AG04450 (cell line): ENCODE measurements around the gene ZNF512. TPM values are rescaled to one million over a fixed set of nuclear protein-coding genes. Genes with fewer than 3 reads are reported as not detected.
"Not testable (repeated sequence)": the region's sequence is repeated elsewhere in the genome, so short reads cannot be mapped to it uniquely, and the experiment has no call there.

Experiments used
- CTCF ChIA-PET: fragments of 300-600, 350-600 bp; formaldehyde crosslinking; extraction: SDS; loops from one replicate; lab custom pipeline; 2022; ENCODE audit warnings: antibody characterized with exemption, inconsistent platforms; lab: Charles Lee
- POLR2A ChIA-PET: fragments of 350-600 bp; formaldehyde crosslinking; extraction: SDS; loops from one replicate; lab custom pipeline; 2021; ENCODE audit warnings: antibody characterized with exemption, inconsistent platforms; lab: Yijun Ruan, JAX
- DNase-seq: peaks from one replicate; pipeline ENCODE4 v3.0.0-alpha.2; 2011; ENCODE audit warnings: low read depth, low spot score
- H3K27ac ChIP-seq: one replicate; pipeline ENCODE4 v1.5.1; 2012; ENCODE audit warnings: low read depth, low read length, control low read depth
- H3K27me3 ChIP-seq: one replicate; pipeline ENCODE4 v1.6.0; 2012; ENCODE audit warnings: low read length; ENCODE audit not compliant: control insufficient read depth, insufficient read depth
- H3K4me3 ChIP-seq: 2 replicates; pipeline ENCODE4 v1.5.1; 2011; ENCODE audit warnings: mild to moderate bottlenecking, low read depth, low read length, control low read depth
- H3K9me3 ChIP-seq: 2 replicates; pipeline ENCODE4 v1.5.1; 2012; ENCODE audit warnings: low read length; ENCODE audit not compliant: control insufficient read depth, insufficient read depth
- CTCF ChIP-seq: IDR thresholded peaks from 2 replicates; pipeline ENCODE4 v1.5.1; 2011; ENCODE audit warnings: low read depth, low read length, control low read depth, inconsistent platforms
- polyA plus RNA-seq: library from polyadenylated mRNA; depleted of rRNA; stranded (reverse); fragments of >200 nt; gene quantifications from 2 replicates; pipeline ENCODE4 v1.2.3, GENCODE V29; 2011

Gene ZNF512
- polyA plus RNA-seq, 1 experiment: 63.7 TPM

DNA sequence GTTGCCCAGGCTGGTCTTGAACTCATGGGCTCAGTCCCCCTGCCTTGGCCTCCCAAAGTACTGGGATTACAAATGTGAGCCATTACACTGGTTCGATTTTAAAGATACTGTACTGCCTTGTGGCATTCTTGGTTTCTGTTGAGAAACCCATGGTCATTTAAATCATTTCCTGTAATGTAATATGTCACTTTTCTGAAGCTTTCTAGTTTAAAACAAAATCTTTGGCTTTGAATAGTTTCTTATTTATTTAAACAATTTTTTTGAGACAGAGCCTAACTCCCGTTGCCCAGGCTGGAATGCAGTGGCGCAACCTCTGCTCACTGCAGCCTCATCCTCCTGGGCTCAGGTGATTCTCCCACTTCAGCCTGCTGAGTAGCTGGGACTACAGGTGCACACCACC lies 8.9 kb downstream of the ZNF512 start:
- peaks cover 27% of the 10 kb centered on the region for H3K9me3 ChIP-seq
- TF ChIP-seq CTCF: no peak
- H3K27me3 ChIP-seq: no peaks in the 10 kb centered on the region
- no peak for DNase-seq
- H3K4me3 ChIP-seq: no peak overlapping the region
- ChIA-PET CTCF (no interaction called here), POLR2A (interaction anchor here (0.6 to 1.3 kb wide), 2 partner anchors 9 to 1558 kb away, joined by 4 read pairs; partner anchors contain the start of genes RAB10 and ZNF512)
- H3K27ac ChIP-seq: no peak overlapping the region

- ChIA-PET POLR2A (no interaction called here), CTCF (interaction anchor here (0.6 to 0.7 kb wide), 3 partner anchors 42 to 109 kb away, joined by 3 to 5 read pairs (median 5); no protein-coding TSS in a partner anchor)
- TF ChIP-seq CTCF: no peak
- H3K9me3 ChIP-seq: peaks cover 27% of the 10 kb centered on the region
- DNase-seq: no peak
- no peak overlapping the region for H3K4me3 ChIP-seq
- no peaks in the 10 kb centered on the region for H3K27me3 ChIP-seq
- no peak overlapping the region for H3K27ac ChIP-seq
These were observed 10.4 kb downstream of the ZNF512 start for GRCh38 chr2:27593240-27593639.

- CTCF ChIA-PET: not testable (repeated sequence)
These were observed 11.3 kb downstream of the ZNF512 start for GRCh38 chr2:27594020-27594703.

GRCh38 chr2:27595412-27595811 lies 12.6 kb downstream of the ZNF512 start:
- H3K27ac ChIP-seq, CTCF ChIA-PET, POLR2A ChIA-PET, H3K4me3 ChIP-seq, DNase-seq, H3K27me3 ChIP-seq: not testable (repeated sequence)
- peaks cover 27% of the 10 kb centered on the region for H3K9me3 ChIP-seq

More at GRCh38 chr2:27594020-27594703, 11.3 kb downstream of the ZNF512 start:
- H3K9me3 ChIP-seq: peaks cover 27% of the 10 kb centered on the region
- H3K27me3 ChIP-seq, H3K4me3 ChIP-seq, POLR2A ChIA-PET, DNase-seq, H3K27ac ChIP-seq: not testable (repeated sequence)

DNA sequence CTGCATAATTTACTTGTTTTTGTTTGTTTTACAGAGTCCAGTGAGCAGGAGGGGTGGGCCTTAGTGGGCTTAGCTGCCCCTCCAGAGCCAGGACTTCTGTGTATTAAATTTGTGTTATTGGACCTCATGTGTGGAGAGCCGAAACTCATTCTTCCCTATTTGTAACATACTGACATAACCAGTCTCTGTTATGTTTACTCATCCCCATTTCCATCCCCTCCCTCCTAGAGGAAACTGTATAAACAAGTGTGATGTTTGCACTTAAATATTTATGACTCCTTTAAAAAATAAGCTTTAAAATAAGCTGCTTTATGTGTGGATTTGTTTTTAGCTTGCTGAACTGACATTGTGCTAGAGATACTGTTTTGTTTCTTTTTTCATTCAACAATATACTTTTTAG lies 13.8 kb downstream of the ZNF512 start:
- CTCF ChIA-PET: interaction anchor here (1.4 kb wide), 1 partner anchor 87 kb away, joined by 7 read pairs; no protein-coding TSS in a partner anchor
- POLR2A ChIA-PET: interaction anchor here (0.6 to 0.7 kb wide), 2 partner anchors 23 to 216 kb away, joined by 3 read pairs; partner anchors contain the start of gene ZNF513
- no peak for DNase-seq

More for the DNA sequence above, 13.8 kb downstream of the ZNF512 start:
- H3K9me3 ChIP-seq: peaks cover 24% of the 10 kb centered on the region
- H3K4me3 ChIP-seq: no peak overlapping the region
- no peak overlapping the region for H3K27ac ChIP-seq
- no peak for TF ChIP-seq CTCF
- no peaks in the 10 kb centered on the region for H3K27me3 ChIP-seq
